AML-193 (cell line): ENCODE data around the gene SCN8A.

ENCODE experiments used
- DNase-seq, 2 experiments: peaks; one replicate each; lab custom pipeline; 2025; lab: John Stamatoyannopoulos, UW

SCN8A gene

DNA sequence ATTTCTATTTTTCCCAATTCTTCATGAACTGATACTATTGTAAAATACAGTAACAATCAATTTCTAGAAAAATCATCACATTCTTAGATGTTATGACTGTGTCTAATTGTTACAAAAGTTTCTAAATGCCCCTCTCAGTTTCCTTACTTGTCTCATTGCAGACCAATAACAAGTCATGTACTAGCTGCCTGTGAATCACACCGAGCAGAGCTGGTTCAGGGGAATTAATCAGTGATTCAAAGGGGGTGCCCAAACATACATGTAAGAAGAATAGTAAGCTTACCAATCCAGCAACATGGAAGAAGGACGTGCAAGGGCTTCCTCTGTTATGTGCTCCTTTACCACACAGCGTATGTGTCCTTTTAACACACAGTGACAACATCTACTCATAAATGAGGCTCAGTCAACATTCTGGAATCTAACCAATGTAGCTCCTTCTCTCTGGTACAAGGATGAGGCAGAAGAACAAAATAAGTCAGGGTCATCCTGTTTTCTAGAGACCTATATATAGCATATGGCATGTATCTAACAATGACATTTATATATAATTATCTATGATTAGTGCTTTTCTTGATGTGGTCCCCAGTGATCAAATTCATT lies 126.4 kb downstream of the SCN8A start:
- no peak for DNase-seq

DNA sequence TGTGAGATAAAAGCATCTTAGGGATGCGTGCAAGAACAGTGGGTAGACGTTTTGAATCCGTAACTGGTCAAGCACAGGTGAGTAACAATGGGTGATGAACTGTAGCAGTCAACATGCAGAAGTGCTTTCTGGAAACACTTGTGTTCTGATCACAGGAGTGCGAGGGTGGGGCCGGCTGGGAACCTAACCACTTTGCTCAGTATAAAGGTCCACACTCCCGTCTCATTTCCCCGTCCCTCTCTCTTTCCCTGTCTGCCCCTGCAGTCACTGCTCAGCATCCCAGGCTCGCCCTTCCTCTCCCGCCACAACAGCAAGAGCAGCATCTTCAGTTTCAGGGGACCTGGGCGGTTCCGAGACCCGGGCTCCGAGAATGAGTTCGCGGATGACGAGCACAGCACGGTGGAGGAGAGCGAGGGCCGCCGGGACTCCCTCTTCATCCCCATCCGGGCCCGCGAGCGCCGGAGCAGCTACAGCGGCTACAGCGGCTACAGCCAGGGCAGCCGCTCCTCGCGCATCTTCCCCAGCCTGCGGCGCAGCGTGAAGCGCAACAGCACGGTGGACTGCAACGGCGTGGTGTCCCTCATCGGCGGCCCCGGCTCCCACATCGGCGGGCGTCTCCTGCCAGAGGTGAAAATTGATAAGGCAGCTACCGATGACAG lies 130.4 kb downstream of the SCN8A start:
- no peak for DNase-seq

DNA sequence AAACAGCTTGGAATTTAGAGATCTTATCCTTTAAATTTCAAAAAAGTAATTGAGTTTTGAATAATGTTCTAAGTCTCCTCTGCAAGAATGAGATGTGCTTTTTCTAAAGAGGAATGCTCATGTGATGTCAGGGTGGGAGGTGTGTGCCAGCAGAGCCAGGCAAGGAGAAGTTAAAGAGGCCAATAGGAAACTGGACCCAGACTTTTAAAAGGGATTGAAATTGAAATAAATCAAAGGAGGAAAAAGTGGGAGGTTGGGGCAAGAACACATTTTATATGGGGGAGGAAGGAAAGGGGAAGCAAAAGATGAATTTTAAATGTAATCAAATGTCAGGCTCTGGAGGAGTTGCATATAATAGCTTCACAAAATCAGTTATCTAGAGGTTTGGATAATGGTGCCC lies 131.4 kb downstream of the SCN8A start:
- DNase-seq: no peak

DNA sequence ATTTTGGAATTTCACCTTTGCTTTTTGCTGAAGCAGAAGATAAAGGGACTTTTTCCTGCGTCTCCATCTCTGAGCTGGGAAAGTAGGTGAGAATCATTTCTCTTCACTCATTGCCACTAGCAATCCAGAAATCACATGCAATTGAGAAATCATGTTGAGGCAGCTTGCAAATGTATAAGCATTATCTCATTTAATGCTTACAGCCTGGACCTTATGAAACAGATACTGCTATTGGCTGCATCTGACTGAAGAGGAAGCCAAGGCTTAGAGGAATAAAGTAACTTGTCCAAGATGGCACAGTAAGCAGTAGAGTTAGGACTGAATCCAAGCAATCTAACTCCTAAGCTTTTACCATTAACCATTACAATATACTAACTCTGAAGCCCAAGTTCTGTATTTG lies 135.1 kb downstream of the SCN8A start:
- no peak for DNase-seq

DNA sequence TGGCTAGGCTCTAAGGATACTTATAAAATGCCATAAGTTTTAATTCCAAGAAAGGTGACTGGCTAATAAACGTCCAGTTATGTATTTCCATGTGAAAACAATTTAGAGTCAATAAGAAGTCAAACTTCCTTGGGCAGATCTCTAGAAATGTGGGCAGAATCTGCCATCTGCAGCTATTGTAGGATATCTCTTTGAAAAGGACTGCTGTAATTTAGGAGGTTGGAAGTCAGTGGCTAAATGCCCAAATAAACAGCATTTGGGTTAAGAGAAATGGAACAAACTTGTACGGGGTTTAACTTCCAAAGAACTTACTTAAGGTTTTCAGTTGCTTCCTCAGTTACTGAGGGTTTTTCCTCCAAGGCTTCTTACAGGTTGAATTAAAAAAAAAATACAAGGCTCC lies 135.9 kb downstream of the SCN8A start:
- DNase-seq: no peak

DNA sequence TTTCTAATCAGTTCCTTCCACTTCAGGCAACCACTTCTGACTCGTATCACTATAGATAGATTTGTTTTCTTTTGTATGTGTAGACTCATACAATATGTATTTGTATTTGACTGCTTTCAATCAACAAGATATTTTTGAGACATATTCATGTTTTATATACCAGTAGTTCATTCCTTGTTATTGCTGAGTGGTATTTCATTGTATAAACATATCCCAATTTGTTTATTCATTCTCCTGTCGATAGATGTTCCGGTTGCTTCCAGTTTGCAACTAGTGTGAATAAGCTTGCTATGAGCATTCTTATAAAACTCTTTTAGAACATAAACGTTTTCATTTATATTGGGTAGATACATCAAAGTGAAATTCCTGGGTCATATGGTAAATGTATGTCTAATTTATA lies 138.3 kb downstream of the SCN8A start:
- DNase-seq: no peak

DNA sequence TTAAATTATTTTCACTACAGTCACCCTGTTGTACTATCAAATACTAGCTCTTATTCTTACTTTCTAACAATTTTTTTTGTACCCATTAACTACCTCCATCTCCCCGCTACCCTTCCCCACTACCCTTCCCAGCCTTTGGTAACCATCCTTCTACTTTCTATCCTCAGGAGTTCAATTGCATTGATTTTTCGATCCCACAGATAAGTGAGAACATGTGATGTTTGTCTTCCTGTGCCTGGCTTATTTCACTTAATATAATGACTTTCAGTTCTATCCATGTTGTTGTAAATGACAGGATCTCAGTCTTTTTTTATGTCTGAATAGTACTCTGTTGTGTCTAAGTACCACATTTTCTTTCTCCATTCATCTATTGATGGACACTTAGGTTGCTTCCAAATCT lies 139.7 kb downstream of the SCN8A start:
- no peak for DNase-seq

DNA sequence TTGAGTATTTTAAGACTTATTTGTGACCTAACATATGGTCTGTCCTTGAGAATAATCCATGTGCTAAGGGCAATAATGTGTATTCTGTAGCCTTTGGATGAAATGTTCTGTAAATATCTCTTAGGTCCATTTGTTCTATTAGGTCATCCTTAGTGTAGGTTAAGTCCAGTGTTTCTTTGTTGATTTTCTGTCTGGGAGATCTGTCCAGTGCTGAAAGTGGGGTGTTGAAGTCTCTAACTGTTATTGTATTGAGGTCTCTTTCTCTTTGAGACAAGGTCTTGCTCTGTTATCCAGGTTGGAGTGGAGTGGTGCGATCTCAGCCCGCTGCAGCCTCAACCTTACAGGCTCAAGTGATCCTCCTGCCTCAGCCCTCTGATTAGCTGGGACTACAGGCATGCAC lies 149.5 kb downstream of the SCN8A start:
- no peak for DNase-seq

DNA sequence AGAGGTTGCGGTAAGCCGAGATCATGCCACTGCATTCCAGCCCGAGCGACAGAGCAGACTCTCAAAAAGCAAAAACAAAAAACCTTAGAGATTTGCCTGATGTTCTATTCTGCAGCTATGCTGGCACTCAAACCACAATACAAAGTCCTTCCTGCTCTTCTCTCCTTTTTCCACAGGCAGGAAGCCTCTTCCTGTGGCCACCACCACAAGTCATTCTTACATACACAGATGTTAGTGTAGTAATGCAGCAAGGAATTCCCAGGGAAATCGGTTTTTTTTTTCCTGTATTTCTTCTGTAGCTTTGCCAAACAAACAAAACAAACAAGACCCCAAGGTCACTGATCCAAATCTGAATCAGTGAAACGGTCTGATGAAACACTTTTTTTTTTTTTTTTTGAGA lies 153.2 kb downstream of the SCN8A start:
- no peak for DNase-seq

DNA sequence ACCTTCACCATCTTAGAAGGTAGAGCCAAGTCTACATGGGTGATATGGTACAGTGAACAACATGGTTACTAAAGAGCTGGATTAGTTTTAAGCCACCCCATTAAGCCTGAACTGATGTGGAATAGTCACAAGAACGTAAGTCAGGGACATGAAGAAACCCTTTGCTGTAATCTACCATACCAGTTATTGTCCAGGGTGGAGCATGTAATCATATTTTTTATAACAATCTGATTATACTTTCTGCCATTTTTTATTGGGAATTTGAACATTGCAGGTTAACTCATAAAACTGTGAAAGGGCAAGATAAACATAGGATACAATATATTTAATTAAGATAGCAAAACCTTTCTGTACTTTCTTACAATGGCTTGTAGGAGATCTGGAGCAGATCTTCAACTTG lies 153.9 kb downstream of the SCN8A start:
- DNase-seq: no peak

DNA sequence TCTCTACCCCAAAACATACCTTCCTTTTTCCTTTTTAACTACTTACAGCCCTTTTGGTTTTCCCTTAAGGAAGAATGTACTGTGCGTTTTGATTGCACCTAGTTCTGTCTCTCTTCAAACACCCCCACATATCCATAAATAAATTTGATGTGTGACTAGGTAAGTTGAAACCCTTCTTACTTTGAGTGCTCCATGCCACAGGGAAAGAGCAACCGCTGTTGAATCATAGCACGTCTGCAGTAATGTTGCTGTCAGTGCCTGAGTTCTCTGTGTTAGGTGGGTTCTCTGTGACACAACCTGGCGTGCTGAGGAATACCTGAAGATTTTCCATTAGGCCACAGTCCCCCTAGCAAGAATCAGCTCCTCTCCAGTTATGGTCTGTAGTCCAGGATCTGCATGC lies 155.4 kb downstream of the SCN8A start:
- no peak for DNase-seq

DNA sequence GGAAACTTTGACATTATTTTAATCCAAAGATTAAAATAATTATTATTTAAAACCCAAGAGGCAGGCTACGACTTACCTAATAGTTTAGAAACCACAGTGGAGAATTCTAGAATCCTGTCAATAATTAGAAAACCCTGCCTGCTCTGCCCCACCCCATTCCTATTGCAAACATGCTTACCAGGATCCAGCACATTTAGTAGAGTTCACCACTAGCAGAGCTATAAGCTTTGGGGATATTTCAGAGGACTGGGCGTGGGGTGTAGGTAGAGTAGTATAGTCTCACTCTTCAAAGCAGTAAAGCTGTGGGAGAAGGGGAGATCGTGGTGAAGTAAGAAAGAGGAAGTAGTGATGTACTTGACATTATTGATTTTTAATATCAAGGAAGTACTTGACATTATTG lies 157.2 kb downstream of the SCN8A start:
- no peak for DNase-seq

DNA sequence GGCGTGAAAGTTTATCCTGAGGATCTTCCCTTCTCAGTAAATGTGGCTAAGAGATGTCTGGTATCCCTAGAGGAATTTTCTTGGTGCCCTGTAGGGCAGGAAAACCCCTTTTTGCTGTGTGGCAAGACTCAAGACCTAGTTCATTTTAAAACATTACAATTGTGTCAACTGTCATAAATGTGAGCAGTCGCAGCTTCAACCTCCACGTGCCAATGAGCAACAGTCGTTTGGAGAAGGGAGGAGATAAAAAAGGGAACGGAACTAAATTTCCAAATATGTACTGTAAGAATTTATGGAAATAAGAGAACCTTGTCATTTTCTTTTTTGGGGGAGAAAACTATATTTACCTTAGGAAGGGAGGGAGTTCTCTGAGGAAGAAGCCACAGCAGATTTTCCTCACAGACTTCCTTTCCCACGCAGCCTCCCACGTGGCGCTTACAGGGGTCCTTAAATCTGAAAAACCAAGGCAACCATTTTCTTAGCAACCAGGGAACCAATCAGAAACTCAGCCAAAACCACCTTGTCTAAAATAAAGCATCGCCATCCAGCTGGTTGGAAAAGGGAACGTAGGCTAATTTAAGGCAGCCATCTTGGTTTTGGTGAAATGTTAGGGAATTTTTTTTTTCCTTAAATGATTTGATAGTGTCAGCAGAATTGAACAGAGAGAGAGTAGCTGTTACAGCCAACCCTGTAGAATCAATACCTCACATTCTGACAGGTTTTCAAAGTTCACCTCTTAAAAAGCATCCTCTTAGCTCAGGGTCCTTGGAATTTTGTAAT lies 158.4 kb downstream of the SCN8A start:
- no peak for DNase-seq

DNA sequence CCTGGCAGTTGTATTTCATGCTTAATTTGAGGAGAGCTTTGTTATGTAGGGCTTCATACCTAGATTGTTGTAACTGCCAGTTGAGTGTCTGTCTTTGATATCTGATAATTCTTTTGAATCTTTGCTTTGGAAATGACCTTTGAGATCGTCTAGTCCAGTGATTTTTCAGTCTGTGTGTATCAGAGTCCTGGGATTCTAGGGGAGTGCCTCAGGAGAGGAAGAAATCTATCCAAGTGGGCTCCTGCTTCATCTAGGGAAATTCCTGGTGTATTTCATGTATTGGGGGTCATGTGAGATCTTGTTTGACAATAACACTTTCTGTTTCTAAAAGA lies 158.9 kb downstream of the SCN8A start:
- no peak for DNase-seq

DNA sequence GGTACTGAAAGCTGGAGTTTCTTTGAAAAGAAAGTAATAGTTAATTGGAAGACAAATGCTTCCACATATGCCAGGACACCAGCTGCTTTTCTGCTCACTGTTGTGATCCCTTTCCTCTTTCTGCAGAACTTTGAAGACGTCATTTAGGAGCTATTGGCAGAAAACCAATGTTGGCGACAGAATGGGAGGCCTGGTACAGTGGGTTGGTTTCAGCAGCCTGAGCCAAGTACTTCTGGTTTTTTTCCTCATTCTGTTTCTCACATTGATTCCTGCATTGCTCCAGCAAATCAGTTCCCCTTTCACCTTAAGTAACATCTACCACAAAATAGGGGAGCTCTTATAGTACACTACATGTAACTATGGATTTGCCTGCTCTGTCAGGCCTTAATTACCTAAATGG lies 160.6 kb downstream of the SCN8A start:
- DNase-seq: no peak

DNA sequence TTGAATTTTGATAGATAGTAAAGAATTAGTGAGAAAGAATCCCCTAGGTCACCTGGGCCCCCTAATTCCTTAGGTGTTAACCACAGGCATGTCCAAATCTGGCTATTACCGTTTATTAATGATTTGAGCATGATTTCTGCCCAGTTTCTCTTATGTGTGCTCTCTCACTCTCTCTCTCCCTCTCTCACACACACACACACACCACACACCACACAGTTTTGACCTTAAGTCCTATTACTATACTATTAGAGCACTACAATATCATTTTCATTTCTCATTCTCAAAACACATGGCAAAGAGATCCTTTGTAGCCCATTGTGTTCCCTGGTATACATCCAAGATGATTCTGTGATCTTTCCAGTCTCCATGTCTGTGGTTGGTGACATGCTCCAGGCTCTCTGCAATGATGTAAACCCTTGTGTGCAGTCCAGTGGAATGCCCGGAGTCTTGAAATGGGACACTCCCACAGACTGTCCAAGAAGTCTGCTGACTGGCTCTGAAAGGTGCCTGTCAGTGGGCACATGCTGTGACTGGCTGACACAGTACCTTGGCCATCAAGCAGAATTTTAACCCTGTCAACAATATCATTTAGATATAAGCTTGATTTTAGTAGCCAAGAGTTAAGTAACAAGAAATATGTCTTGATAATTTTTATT lies 161.3 kb downstream of the SCN8A start:
- no peak for DNase-seq

DNA sequence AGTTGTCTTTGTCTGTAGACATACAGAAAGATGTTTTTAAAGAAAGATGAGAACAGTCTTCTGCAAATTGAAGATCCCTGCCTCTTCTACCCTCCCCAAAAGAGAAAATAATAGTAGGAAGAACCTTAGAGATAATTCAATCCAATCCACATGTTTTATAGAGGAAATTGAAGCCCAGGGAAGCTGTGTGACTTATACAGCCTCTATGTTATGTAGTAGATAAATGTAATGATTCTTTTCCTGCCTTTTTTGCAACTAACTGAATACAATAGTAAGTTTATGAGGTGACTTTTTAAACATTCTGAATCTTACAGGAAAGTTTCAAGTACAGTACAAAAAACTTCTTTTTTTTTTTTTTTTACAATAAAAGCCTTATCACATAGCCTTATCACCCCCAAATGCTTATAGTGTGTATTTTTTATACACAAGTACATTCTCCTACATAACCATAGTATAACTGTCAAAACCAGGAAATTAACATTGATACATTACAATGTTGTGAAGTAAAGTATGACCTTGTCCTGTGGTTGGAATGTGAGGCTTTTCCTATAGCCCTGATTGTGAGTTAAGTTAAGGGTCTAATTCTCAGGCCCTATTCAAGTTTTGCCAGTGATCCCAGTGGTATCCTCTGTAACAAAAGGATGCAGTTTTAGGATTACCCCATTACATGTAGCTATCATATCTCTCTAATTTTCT lies 163.1 kb downstream of the SCN8A start:
- no peak for DNase-seq

DNA sequence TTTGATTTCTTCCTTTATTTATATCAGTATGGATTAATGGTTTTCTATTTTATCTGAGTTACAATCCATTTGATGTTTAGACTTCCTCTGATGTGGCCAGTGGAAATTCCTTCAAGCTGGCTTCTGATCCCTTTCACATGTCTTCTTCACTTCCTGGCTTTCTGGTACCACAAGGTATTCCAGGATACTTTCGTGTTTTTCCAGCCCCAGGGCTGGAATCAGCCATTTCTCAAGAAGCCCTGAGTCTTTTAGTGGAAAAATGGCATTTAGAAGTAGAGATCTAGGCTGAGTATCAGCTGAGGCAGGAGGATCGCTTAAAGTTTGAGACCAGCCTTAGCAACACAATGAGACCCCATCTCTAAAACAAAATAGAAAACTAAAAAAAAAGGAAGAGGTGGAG lies 164.2 kb downstream of the SCN8A start:
- DNase-seq: no peak

DNA sequence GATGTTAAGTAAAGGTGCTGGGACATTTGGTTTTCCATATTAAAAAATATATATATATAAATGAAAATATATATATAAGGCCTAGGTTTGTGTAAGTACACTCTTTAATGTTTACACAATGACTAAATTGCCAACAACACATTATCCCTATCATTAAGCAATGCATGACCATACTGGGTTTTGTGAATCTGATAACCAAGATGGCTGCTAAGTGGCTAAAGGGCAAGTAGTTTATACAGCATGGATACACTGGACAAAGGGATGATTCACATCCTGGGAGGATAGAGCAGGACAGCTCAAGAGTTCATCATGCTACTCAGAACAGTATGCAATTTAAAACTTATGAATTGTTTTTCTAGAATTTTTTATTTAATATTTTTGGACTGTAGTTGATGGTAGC lies 168.1 kb downstream of the SCN8A start:
- no peak for DNase-seq

DNA sequence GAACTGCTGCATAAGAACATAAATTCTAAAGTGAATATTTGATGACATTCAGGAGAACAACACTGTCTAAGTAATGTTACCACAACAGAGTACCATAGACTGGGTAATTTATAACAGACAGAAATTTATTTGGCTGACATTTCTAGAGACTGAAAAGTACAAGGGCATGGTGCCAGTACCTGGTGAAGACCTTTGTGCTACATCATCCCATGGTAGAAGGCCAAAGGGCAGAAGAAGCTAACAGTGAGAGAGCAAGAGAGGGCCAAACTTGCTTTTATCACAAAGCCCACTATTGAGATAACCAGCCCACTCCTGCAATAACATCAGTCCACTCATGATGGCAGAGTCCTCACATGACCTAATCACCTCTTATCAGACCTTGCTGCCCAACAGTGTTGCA lies 168.7 kb downstream of the SCN8A start:
- no peak for DNase-seq

DNA sequence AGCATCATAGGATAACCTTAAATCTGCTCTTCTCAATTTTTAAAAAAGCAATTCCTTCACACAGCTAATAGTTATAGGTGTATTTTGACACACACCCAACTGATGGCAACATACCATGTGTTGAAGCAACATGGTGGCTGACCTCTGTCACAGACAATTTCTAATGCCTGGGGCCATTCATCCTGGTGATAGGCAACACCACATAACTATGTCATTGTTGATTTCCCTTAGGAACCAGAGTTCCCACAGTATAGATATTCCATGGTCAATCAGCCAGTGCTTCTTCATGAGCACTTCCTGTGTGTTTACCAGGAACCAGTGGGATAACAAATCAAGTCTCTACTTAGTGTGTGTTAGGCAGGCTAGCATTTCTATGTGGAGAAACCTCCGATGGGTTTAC lies 169.2 kb downstream of the SCN8A start:
- DNase-seq: no peak

DNA sequence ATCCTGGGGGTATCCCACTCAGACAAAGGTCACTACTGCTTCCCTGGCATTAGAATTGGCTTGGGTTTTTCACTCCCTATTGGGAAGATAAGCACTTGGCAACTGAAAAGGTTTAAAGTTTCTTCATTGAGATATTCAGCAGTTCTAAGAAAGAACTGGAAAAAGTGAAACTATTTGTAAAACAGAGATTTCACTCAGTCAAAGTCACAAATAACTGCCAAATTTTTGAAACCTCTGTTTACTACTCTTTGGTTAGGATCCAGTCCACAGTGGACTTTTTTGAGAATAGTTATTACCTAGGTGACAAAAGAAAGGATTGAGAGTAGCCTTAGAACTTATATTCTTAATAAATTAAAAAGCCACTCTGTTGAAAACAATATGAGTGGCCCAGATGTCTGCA lies 172.7 kb downstream of the SCN8A start:
- no peak for DNase-seq
